GM19452 (cell line): ENCODE data around the gene DIP2C.
"Not testable (repeated sequence)": the region's sequence is repeated elsewhere in the genome, so short reads cannot be mapped to it uniquely, and the experiment has no call there.

ENCODE experiments used
- ATAC-seq: cut with Tn5 transposase; IDR thresholded peaks from one replicate; pipeline ENCODE4 v1.9.1; 2021; ENCODE audit not compliant: unreplicated experiment

DIP2C gene

DNA sequence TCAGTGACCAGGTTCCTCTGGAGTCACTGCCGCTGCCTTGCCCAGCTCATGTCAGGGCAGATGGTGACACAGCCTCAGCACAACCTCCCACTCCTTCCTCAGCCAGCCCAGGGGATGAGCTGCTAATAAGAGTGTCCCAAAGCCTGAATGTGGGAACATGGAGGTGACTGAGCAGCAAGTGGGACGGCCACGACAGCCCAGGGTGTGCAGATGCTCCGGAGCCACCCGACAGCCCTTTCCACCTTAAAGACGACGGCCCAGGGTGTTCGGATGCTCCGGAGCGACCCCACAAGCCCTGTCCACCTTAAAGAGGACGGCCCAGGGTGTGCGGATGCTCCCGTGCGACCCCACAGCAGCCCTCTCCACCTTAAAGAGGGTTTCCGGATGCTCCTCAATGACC, 89.2 kb downstream of the DIP2C start:
- ATAC-seq: no peak

DNA sequence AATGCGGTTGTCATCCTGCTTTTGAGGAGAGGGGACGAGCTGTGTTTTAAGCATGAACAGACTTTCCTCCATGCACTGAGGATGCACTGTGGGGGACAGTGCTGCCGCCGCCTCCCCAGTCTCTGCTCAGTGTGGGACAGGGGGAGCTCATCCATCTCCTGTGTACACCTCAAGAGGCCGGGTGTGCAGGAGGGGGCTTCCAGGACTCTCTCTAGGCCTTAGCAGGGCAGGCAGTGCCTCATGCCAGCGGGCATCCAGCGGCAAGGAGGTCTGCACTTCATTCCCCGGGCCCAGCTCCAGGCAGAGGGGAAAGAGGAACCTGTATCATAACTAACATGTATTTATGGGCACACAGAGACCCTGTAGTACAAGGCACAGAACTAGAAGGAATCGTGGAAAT, 89.7 kb downstream of the DIP2C start:
- no peak for ATAC-seq

DNA sequence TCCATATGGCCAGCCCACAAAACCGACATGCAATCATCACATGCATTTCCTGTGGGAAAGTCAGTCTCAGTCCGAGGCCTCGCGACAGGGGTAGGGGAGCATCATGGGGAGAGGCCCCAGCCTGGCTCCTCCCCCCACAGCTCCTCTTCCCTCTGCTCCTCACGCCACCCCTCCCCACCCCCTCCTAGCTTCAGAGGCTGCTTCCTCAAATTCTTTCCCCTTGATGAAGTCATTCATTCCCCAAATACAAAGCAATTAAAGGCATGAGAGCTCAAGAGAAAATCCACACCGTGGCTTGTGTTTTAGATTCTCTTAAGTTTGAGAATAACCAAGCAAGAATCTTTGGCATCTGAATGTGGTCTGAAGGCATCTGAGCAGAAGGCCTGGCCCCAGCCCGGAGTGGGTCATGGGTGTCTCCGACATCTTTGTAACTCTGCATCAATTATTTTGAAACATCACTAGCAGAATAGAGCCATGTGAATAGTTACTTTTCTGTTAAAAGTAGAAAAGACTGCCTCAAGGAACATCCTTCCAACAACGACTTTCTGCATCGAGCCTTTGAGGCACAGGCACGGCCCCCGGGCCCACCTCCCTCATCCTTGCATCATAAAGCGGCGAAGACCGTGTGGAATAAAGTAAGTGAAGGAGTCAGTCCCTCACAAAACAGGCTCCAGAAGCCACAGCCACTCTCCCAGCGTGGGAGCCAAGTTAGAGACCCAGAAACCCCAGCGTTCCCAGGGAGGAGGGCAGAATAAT, 90.9 kb downstream of the DIP2C start:
- no peak for ATAC-seq

DNA sequence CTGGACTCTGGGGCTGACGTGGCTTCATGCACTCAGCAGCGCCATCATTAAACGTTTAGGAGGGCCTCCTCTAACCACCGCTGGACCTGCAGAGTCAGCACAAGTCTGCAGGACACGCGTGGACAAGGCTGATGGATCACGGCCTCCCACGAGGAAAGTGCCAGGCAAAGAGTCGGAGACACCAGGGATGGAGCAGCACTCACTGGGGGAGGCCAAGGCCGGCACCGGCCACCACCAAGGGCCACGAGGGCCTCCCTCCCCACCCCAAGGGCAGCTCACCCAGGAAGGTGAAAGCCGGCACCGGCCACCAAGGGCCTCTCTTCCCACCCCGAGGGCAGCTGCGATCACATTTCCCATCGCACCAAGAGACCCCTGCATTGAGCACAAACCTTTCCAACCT, 91.5 kb downstream of the DIP2C start:
- no peak for ATAC-seq

DNA sequence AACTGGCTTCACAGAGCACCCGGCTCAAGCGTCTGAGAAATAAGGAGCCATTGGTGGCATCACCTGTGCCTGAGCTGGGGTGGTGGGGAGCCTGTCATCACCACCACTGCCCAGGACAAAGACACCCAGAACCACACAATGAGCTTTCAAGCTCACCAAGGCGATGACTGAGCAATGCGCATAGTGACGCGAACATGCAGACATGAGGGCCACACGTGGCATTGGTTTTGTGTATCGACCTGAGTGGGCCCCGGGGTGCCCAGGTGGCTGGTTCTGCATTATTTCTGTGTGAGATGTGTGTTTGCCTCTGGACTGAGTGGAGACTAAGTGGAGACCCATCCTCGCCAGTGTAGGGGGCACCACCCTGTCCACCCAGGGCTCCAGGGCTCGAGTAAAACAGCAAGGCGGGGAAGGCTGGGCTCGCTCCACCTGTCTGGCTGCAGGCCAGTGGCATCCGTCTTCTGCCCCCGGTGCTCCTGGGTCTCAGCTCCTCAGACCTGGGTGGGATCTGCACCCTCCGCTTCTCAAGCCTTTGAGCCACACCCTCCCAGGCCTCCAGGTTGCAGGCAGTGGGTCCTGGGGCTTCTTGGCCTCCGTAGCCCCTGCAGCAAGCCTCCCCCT, 92.6 kb downstream of the DIP2C start:
- no peak for ATAC-seq

DNA sequence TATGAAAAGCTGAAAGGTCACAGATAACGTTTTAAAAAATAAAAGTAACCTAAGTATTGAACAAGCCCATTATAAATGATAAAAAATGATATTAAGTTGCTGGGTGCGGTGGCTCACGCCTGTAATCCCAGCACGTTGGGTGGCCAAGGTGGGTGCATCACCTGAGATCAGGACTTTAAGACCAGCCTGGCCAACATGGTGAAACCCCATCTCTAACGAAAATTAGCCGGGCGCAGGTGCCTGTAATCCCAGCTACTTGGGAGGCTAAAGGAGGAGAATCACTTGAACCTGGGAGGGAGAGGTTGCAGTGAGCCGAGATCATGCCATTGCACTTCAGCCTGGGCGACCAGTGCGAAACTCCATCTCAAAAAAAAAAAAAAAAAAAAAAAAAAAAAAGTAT, 93.3 kb downstream of the DIP2C start:
- ATAC-seq: not testable (repeated sequence)

DNA sequence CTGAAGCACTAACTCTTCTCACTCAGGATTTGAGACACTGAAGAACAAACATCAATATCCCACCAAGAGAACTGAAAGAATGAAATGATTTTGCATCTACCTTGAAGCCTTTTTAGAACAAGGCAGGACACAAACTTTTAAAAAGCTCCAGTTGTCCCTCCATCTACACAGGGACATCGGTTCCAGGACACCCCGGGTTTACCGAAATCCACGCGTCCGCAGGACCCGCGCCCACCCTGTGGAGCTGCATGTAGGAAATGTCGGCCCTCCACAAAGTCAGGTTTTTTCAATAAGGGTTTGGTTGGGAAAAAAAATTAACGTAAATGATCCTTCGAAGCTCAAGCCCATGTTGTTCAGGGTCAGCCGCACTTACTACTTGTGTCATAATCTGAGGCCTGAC, 94.0 kb downstream of the DIP2C start:
- ATAC-seq: no peak

DNA sequence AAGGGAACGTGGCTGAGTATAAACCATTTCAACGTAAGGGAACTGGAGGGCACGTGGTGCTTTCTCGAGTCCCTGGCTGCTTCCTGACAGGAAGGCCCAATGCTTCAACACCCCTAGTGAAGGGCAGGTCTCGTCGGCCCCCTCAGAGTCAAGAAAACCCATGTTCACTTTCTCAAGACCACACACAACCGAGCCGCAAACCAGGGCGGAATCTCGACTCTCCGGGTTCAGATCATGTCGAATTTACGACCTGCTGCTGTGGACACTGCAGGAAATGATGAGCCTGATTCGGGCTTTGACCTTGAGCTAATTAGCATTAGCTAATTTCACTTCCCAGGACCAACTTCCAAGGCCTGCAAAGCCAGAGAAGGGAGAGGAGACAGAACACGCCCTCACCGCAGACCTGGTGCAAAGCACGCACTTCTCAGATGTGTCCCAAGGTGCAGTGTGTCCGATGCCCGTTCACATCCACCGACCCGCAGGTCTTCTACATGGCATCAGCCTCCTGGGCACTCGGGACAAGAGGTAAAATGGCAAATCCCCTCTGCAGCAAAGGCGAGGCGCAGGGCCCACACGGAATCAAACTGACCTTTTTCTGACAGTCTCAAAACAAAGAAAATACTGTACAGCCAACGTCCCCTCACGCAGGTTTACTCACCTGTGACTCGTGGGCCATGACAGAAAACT, 94.7 kb downstream of the DIP2C start:
- no peak for ATAC-seq

DNA sequence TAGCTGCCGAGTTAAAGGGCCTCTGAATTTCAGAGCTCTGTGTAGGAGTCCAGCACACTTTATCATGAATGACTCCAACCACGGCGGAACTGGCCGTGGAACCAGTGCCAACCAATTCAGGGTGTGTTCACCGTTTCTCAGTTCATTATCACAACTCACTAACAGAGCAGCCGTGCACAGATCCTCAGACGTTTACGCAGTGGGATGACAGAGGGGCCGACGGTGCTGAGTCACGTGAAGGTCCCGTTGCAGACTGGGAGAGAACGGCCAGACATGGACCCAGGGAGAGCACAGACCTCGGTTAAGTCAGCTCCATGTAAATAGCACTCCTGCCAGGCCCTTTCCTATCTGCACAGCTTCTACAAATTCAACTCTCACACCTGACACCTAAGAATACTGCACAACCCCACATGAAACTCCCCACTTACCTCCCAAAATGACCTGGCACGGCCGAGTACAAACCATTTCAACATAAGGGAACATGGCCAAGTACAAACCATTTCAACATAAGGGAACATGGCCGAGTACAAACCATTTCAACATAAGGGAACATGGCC, 95.5 kb downstream of the DIP2C start:
- no peak for ATAC-seq

DNA sequence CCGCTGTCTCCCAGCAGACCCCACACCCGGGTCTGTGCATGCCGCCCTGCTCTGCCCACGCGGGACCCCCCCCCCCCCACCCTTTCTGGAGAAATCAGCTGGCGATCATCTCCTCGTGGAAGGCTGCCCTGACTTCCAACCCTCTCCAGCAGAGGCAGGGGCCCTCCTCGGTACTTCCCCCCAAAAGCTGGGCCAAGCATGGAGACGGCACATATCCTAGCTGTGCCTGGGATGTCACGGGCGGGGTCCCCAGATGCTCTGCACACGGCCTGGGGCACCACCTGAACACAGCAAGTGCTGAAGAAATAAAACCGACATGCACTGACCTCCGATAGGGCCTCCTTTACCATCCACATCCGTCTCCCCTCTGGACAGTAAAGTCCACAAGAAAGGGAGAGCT, 96.0 kb downstream of the DIP2C start:
- ATAC-seq: no peak

DNA sequence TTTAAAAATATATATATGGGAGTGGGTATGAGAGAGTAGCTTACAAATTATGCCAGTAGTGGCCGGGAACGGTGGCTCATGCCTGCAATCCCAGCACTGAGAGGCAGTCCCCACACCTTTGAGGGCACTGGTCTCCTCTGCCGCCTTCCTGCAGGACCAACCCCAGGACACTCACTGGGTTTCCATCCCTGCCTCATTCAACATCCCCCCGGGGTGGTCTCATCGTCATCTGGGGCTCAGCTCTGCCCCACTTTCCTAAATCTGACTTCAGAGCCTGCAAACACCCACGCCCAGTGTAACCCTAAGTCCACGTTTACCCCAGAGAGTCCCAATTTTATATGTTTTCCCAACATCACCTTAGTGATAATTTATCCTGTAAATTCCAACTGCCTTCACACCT, 96.5 kb downstream of the DIP2C start:
- ATAC-seq: no peak

DNA sequence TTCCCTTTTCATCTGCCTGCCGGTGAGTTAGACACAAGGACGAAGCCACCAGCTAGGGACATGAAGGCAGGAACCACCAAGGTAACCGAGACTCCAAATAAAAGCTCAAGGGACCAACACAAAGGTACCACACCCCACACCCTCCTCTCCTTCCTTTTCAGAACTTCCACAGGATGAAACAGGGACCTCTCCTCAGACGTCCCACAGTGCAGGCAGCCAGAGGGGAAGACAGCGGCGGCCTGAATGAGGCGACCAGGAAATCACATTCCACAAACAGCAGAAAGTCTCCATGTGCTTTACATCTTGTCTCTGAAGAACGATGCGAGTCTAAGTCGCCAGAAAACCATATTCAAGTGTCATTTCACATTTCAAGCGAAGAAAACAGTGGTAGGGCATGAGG, 97.8 kb downstream of the DIP2C start:
- no peak for ATAC-seq

DNA sequence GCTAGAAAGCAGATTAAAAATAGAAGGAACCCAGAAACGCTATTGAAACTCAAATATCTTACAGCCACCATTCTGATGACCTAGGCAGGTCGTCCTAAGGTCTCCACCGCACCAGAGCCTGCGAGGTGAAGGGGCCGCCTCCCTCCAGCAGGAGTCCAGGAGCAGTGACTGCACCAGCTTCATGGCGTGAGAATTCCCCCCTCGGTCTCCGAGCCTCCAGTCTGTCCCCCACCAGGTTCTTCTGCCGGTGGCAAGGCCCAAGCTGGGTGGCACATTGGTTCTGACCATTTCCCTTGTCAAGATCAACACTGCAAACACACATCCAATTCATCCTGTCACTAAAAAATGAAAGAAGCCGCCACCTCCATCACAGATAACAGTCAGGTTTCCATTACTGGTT, 98.7 kb downstream of the DIP2C start:
- no peak for ATAC-seq

DNA sequence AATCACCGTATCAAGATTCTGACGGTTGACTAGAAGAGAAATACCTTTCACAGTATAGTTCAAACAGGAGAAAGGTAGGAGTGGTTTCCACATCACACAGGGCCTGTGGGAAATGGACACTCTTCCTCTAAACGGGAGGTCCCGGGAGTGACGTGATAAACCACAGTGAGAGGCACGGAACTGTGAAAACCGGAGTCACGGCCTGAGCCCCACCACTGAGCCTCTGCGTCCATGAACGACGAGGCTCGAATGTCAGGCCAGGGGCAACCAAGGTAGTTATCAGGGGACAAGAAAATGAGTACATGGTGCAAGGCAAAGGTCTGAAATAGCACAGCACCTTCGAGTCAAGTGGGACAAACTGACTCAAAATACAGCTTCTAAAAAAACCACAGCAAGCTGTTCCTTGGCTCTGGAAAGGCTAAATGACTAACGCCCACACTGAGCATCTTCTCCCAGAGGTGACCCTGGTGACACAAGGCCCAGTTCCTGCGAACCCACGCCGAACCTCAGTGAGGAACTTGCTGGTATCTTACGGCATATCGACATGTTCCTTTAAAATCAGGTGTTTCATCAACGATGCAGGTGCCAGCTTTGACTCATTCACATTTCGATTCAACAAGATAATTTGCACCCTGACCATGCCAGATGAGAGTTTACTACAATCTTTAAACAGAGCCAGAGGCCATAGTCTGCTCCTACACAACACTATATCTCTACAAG, 99.3 kb downstream of the DIP2C start:
- ATAC-seq: no peak

DNA sequence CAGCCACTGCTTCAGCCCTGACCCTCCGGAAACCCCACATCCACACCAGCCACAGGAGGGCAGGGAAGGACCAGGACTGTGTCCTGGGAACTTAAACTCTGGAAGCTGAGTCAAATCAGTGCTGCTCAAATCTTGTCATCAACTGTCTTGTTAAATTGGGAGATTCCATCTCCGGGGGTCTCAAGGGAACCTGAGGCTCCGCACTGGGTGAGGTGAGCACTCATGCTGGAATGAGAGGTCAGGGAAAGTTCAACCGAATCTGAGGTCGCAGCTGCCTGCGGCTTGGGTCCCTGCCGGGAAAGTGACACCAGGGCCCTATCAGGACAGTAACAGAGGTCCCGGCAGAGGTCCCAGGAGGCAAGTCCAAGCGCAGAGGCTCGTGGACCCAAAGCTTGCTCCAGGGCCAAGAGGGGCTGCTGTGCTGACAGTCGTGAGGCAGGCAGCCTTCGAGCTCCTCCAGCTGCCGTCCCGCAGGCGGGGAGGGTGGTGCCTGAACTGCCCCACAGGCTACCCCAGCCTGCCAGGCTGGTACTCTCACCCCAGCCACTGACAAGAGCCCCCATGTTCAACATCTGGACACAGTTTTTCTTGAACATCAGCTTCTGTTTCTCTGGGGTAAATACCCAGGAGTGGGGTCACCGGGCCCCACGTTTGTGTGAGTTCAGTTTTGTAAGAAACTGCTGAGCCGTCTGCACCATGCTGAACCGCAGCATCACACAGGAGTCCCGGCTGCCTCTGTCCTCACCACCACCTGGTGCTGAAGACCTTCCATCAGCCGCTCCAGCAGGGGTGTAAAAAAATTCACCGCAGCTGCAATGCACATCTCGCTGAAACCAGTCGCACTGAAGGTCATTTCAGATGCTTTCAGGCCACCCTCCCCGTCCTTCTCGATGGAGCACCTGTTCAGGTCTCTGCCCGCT, 101.0 kb downstream of the DIP2C start:
- no peak for ATAC-seq

DNA sequence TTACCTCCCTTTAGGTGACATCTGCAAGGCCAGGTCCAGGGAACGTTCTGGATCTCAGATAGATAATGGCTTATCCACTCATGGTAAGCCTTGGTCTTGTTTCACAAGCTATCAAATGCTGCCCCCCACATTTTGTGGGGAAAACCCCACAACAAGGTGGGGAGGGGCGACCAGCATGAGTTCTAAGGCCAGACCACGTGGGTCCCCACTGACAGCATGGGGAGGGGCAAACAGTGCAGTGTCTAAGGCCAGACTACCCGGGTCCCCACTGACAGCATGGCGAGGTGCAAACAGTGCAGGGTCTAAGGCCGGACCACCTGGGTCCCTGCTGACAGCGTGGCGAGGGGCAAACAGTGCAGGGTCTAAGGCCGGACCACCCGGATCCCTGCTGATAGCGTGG, 102.8 kb downstream of the DIP2C start:
- no peak for ATAC-seq

DNA sequence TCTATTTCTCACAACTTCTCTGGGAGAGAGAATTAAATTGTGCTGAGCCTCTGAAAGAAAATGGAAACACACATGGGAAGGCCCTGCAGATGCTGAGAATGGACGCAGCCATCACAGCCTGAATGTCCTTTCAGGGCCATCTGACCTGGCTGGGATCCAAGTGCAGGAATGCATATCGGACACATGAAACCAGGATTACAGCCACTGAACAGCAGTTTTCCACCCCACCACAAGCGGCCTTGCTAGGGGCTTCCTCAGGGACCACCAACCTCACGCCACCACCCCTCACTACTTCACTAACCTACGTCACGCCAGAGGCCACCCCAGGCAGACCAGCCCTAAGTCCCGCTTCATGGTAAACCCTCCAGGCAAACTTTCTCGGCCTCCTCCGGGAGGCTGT, 103.3 kb downstream of the DIP2C start:
- ATAC-seq: no peak

DNA sequence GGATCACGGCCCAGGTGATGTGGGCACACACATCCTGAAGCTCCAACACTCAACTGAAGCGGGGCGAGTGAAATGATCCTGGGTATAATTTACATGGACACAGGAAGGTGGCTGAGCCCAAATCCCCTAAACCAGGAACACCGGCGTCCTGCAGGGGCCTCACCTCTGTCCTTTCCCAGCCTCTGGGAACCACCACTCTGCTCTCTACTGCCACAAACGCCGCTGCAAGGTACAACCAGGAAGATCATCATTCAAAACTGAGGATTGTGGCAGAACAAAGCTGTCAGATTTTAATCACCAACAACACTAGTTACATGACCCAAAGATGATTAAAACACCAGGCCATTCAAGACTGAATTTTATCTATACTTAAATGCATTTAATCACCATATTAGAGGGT, 104.0 kb downstream of the DIP2C start:
- ATAC-seq: no peak

DNA sequence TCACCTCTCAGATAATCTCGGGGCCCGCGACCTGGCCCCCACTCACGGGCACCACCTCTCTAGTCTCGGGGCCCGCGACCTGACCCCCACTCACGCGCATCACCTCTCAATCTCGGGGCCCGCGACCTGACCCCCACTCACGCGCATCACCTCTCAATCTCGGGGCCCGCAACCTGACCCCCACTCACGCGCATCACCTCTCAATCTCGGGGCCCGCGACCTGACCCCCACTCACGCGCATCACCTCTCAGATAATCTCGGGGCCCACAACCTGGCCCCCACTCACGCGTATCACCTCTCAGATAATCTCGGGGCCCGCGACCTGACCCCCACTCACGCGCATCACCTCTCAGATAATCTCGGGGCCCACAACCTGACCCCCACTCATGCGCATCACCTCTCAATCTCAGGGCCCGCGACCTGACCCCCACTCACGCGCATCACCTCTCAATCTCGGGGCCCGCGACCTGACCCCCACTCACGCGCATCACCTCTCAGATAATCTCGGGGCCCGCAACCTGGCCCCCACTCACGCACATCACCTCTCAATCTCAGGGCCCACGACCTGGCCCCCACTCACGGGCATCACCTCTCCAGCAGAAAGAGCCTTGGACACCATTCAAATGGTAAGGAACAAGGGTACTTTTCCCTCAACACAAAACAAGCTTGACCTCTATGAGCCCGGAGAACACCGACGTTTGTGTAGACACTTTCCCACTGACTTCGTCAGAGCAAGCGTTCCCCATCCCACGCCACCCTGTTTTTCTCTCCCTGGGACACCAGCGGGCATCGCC, 104.8 kb downstream of the DIP2C start:
- not testable (repeated sequence) for ATAC-seq

DNA sequence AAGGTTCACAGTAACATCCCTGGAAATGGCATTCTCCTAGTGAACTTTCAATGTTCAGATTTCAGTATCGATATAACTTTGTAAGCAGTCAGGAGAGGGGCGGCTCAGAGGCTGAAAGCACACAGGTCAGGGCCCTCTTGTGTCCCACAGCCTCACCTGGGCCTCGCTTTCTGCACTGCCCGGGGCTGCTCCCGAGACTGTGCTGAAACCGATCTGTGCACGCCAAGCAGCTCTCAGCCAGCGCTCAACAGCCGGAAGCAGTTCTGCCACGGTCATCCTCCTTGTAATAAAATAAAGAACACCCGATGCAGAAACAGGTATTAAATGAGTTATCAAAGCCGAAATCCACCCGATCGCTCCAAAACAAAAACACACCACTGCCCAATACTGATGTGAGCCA, 106.0 kb downstream of the DIP2C start:
- no peak for ATAC-seq
